HG03575 (cell line): ENCODE measurements around the gene ATCAY.
"Not testable (repeated sequence)": the region's sequence is repeated elsewhere in the genome, so short reads cannot be mapped to it uniquely, and the experiment has no call there.

Experiments used
- ATAC-seq: cut with Tn5 transposase; IDR thresholded peaks from one replicate; pipeline ENCODE4 v1.9.1; 2021; ENCODE audit not compliant: unreplicated experiment, insufficient number of reproducible peaks, low FRiP score; ENCODE audit errors: extremely low read depth

The ATCAY gene

DNA sequence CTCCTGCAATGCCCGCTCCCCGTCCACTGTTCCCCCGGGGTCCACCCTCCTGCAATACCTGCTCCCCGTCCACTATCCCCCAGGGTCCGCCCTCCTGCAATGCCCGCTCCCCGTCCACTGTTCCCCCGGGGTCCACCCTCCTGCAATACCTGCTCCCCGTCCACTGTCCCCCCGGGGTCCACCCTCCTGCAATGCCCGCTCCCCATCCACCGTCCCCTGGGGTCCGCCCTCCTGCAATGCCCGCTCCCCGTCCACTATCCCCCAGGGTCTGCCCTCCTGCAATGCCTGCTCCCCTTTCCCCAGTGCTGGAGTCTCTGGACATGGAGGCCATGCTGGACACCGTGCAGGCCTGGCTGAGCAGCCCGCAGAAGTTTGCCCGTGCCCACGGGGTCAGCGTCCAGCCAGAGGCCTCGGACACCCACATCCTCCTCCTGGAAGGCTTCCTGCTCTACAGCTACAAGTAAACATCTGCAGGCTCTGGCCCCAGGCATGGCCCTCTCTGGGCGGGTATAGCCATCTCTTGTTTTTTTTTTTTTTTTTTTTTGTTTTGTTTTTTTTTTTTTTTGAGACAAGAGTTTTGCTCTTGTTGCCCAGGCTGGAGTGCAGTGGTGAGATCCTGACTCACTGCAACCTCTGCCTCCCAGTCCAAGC is 57.9 kb downstream of the ATCAY start:
- ATAC-seq: not testable (repeated sequence)

DNA sequence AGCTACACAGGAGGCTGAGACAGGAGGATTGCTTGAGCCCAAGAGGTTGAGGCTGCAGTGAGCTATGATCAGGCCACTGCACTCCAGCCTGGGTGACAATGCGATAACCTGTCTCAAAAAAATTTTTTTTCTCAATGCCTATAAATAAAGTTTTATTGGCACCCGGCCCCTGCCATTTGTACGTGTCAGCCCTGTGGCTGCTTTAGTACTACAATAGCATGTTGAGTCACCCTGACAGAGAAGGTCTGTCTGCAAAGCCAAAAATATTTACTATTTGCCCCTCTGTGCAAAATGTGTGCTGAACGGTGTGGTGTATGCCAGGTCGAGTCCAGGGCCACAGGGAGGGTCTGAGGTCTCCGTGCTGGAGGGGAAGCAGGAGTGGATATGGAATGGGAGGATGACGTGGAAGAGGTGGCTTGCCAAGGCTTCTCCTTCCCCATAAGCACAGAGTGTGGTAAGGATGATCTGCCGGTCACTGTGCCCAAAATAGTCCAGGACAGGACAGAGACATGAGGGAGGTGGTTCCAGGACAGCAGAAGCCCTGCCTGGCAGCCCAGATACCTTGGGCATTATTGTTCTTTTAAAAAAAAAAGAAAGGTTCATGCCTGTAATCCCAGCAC is 62.4 kb downstream of the ATCAY start:
- ATAC-seq: no peak

DNA sequence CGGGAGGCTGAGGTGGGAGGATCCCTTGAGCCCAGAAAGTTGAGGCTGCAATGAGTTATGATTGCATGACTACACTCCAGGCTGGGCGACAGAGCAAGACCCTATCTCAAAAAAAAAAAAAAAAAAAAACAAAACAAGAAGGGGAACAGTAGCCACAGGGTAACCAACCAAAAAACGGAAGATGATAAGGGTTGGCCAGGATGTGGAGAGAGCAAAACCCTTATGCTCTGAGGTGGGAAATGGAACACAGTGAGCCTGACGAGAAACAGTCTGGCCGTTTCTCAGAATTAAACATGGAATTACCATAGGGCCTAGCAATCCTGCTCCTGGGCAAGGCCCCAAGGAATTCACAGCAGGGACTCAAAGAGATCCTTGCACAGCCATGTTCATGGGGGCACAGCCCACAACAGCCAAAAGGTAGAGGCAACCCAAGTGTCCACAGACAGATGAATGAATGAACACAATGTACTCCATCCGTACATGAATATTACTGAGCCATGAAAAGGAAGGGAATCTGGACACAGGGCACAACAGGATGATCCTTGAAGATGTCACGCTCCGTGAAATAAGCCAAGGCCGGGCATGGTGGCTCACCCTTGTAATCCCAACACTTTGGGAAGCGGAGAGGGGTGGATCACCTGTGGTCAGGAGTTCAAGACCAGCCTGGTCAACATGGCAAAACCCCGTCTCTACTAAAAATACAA is 63.7 kb downstream of the ATCAY start:
- ATAC-seq: no peak

DNA sequence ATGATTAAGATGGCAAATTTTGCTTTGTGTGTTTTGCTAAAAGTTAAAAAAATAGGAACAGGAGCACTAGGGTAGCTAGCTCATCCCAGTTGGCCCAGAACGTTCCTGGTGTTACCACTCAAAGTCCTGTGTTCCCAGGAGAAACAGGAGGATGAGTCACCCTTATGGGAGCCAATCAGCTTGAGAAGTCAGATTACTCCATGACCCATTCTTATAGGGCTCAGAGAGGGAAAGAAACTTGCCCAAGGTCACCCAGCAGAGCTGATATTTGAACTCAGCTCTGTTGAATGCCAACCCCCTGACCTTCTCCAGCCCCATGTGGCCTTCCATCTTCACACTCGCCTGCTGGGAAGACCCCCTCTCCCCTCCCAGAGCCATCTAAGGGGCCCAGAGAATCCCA is 65.4 kb downstream of the ATCAY start:
- ATAC-seq: no peak

DNA sequence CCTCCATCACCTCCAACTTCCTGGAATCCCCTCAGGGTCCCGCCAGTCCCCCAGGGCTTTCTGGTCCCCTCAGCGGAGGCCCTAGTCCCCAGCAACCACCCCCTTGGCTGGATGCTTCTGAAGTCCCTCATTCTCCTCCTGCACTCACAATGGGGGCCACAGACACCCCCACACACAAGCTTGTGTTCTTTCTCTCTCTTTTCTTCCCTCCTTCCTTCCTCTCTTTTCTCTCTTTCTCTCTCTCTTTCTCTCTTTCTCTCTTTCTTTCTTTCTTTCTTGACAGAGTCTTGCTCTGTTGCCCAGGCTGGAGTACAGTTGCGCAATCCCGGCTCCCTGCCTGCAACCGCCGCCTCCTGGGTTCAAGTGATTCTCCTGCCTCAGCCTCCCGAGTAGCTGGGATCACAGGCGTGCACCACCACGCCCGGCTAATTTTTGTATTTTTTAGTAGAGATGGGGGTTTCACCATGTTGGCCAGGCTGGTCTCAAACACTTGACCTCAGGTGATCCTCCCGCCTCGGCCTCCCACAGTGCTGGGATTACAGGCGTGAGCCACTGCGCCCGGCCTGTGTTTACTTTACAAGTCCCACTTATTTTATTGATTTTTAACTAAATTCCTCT is 66.9 kb downstream of the ATCAY start:
- not testable (repeated sequence) for ATAC-seq

DNA sequence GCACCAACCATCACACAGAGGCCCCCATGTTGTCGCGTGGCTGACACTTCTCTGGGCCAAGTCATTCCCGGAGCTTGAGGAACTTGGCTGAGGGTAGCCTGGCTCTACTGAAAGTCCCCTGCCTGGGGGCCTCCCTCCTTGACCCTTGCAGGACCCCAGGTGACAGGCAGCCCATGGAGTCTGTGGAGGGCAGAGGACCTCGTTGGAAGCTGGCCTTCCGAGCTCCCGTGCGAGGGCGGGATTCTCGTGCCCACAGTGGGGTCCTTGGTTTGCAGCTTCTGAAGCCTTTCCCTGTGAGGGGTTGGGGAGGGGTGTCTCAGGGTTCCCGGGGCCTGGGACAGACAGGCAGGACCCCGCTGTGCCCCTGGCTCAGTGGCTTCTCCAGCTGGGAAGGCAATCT is 68.8 kb downstream of the ATCAY start:
- no peak for ATAC-seq

DNA sequence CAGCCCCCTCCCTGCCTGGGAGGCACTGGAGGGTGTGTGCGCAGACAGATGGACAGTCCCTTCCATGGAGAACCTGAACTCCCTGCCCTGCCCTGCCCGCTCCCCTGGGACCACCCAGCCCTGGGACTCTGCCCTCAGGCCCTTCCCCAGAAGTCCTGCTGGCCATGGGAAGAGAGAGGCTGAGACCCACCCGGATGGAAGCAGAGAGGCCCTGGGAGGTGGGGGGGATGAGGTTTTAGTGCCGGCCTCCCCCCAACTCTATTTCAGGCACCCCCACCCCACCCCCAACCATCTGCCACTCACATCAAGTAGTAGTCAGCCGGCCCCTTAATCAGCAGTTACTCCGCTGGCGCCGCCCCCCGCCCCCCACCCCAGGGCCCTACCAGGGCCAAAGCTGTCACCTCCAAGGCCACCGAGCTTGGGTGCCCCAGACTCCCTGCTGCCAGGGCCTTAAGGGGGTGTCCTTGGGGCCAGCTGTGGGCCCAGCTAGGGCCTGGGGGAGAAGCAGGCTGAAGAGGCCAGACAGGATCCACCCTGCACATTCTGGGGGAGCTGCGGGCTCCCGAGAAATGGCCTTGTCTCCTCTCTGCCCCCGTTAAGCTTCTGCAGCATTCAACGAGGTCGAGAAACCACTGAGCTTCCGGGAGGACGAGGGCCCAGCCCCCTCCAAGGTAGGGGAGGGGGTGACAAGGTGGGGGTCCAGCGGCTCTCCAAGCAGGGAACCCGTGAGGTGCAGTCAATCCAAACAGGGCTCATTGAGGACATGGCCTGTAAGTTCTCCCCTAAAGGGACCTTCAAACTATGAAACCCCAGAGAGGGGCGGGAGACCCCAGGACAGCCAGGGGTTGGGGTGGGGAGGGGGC is 69.7 kb downstream of the ATCAY start:
- no peak for ATAC-seq

DNA sequence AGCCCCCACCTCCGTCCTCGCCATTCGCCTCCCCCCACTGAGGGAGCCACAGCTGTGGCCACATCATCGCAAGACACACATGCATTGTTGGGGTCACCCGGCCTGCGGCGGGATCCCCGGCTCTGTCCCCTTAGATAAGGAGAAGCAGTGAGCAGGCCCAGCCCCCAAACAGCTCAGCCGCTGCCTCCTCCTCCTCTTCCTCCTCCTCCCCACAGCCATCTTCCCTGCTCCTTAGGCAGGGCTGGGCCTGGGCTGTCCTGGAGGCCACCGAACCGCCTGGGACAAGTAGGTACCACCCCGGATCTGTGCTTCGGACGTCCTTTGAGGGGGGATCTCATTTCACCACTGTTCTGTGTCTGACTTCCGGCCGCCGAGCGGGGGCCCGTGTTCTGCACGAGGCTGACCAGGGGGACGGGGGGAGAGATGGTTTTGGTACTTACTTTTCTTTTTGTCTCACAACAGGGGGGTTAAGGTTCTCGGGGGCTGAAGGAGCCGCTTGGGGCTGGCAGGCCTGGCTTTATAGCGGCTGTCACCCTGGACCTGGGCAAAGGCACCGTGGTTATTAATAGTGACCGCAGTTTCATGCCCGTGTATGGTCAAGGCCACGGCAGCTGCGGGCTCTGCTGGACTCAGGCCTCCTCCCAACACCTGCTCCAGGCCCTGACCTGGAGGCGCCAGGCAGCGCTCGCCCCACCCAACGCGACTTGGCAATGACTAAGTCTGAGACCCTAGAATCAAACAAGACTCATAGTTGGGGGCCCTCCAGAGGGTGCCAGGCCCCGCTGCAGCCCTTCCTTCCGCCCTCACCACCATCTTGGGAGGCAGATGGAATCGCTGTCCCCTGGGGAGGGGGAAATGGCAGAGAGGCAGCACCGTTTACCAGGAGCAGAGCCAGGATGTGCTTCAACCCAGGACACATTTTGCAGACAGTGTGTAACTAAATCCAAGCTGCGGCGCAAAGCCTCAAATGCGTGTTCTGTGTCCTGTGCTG is 70.7 kb downstream of the ATCAY start:
- no peak for ATAC-seq

DNA sequence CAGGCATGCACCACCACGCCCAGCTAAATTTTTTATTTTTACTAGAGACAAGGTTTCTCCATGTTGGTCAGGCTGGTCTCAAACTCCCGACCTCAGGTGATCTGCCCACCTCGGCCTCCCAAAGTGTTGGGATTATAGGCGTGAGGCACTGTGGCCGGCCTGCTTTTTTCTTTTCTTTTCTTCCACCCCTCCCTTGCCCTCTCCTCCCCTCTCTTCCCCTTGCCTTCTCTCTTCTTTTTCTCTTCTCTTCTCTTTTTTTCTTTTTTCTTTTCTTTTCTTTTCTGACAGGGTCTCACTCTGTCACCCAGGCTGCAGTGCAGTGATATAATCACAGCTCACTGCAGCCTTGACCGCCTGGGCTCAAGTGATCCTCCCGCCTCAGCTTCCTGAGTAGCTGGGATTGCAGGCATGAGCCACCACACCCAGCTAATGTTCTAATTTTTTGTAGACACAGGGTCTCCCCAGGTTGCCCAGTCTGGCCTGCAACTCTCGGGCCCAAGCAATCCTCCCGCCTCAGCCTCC is 72.3 kb downstream of the ATCAY start:
- not testable (repeated sequence) for ATAC-seq

DNA sequence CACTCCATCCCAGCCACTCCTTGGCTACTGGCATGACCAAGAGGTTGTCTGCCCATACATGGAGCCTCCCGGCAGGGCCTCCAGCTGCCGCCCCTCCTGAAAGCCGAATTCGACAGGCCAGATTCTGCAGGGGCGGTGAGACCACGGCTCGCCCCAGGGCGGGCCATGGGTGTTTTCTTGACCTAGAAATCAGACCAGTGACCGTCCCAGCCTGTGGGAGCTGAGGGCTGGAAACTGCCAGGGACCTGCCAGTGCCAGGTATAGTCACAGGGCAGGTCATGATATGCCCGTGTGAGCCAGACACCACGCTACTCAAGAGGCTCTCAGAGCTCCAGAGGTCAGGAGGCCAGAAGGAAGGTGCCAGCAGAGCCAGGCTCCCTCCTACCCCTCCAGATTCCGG is 73.6 kb downstream of the ATCAY start:
- ATAC-seq: no peak

DNA sequence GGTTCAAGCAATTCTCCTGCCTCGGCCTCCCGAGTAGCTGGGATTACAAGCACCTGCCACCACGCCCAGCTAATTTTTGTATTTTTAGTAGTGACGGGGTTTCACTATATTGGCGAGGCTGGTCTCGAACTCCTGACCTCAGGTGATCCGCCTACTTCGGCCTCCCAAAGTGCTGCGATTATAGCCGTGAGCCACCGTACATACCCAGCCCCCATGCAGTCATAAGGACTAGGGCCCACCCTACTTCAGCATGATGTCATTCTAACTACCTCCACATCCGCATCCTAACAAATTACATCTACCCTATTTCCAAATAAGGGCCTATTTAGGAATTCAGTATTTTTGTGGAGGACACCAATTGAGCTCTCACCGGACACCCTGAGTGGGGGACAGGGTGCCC is 74.8 kb downstream of the ATCAY start:
- ATAC-seq: not testable (repeated sequence)

DNA sequence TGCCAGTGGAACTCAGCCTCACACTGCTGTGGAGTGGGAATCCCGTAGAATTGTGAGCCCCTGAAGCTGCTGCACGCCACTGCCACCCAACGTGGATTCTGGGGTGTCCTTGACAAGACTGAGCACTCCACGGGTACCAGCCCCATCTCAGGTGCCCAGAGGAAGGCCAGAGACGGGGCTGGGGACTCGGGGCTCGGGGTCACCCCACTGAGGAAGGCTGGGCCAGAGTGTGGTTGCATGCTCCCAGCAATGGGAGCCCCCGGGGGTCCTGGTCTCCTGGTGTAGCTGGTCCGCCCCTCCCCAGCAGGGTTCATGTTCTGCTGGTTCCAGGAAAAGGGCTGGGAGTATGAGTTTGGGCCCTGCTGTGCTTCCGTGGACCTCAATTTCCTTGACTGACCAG is 75.2 kb downstream of the ATCAY start:
- no peak for ATAC-seq

DNA sequence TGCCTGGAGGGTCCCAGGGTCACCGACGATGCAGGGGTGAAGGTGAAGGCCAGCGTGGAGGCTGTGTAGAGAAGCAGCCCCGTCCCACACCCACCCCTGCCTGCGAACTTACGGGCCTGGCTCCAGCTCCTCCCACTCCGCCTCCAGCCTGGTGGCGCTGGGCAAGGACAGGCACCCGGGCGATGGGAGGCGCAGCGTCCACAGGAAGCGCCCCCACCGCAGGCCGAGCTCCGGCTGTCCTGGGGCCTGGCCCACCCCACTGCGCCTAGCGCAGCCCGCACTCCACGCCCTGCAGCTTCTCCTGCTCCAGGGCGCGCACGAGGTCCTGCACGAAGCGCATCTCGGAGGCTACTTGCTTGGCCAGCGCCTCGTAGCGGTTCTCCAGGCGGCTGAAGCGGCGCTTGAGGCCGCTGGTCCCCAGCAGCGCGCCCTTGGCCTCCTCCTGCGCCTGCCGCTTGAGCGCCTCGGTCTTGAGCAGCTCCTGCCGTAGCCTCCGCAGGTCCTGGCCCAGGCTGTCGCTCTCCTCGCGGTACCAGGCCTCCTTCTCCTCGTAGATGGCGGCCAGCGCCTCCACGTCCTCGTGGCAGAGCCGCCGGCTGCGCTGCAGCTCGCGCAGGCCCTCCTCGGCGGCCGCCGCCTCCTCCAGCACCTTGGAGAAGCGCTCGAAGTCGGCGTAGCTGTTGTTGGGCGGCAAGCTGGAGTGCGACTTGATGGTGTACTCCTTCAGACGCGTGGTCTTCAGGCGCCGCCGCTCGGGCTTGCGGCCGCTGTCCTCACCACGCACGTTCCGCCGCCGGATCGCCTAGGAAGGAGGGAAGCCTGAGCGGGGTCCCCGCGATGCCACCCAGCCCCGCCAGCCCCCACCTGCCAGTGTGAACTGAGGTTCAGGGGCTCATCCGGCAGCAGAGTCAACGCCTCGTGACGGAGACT is 78.6 kb downstream of the ATCAY start:
- ATAC-seq: no peak

DNA sequence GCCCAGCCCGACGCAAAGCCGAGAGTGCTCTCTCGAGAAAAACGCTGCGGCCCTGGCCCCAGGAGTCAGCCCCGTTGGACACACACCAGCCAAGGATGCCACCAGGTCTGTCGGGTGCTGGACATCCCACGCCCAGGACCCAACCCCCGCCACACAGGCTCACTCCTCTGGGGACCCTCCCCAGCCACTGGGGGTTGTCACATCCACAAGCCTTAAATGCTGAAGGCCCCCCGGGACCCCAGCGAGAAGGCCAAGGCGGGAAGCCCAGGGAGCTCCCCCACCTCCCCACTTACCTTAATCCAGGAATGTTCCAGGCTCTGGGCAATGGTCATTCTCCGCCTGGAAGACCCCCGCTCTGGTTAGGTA is 79.3 kb downstream of the ATCAY start:
- ATAC-seq: no peak

DNA sequence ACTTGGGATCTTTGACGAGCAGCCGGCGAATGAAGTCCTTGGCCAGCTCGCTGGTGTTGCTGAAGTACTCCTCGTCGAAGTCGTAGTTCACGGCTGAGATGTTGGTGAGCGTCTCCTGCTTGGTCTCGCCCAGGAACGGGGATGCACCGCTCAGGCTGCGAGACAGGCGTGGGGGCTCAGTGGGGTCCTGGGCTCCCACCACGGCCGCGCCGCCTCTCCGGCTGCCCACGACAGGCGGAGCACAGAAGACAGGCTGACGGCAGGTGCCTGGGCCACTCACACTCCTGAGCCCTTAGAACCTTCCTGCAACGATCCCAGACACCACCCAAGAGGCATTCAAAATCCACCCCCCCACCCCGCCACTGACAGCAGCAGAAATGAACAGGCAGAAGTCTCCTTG is 80.5 kb downstream of the ATCAY start:
- ATAC-seq: no peak

DNA sequence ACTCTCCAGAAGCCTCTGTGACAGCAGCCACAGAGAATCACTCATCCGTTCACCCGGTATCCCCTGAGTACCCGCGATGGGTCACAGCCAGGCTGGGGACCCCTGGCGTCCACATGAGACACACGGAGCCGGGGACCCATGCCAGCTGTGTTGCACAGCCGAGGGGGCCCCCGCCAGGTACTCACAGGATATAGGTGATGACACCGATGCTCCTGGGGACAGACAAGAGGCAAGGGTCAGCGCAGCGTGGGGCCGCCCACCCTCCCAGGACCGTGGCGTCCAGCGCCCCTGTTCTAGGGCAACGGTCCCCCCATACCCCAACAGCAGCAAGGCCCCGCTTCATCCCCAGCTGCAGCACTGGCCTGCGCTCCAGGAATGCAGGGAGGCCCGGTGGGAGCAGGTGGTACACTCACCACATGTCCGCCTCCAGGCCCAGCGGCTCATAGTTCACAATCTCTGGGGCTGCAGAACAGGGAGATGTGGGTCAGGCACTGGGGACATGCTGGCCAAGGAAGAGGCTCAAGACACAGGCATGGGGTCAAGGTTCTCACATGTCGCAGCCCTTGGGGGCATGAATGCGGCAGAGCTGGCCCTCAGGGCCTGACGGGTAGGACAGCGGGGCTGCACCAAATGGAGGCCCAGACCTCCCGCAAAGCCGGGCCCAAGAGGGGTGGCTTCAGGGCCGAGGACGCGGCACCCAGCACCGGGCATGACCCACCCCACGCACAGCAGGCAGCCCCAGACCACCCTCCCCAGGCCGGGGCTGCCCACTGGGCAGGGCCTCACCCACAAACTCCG is 83.2 kb downstream of the ATCAY start:
- ATAC-seq: no peak
